HepG2 (cell line): Measurements from ENCODE around the gene KCND2. TPM values are rescaled to one million over a fixed set of nuclear protein-coding genes. Genes with fewer than 3 reads are reported as not detected.

Source experiments
- ATAC-seq: fragments of 200-7000 bp; cut with Tn5 transposase; 3 replicates; pipeline ENCODE4 v1.9.1; 2020; ENCODE audit warnings: mild to moderate bottlenecking, moderate library complexity
- BruUV-seq: library from RNA; stranded (reverse); fragments of 400-500 nt; replicated peaks from 2 replicates; lab custom pipeline; 2021; lab: Mats Ljungman, UMichigan
- CTCF ChIA-PET: fragments of 300-600 bp; formaldehyde crosslinking; extraction: SDS; loops from one replicate; lab custom pipeline; 2021; ENCODE audit warnings: low total read pairs, inconsistent platforms, low intra/inter-chr PET ratio; lab: Yijun Ruan, JAX
- POLR2A ChIA-PET: fragments of 350-600 bp; sonication (Branson Sonifier 250); formaldehyde crosslinking; loops from one replicate; lab custom pipeline; 2020; ENCODE audit warnings: antibody characterized with exemption, inconsistent platforms; lab: Yijun Ruan, JAX
- DNase-seq: peaks from one replicate; pipeline ENCODE4 v3.0.0-alpha.2; 2015; ENCODE audit warnings: low spot score
- FAIRE-seq: peaks from 3 replicates; lab custom pipeline; 2011; peaks lifted over from hg19 to GRCh38; lab: Jason Lieb, UNC
- H2AFZ ChIP-seq: one replicate; pipeline ENCODE4 v1.6.1; 2011; ENCODE audit warnings: low read length, inconsistent platforms
- H3K27ac ChIP-seq: fragments of 300-600 bp; 3 replicates; pipeline ENCODE4 v1.8.0; 2011; ENCODE audit warnings: mixed run types, mild to moderate bottlenecking, mixed read lengths, low read length, inconsistent platforms; ENCODE audit not compliant: insufficient read depth; ENCODE audit errors: extremely low read length
- H3K27me3 ChIP-seq, 2 experiments: fragments of 200-600 bp in 1 of 2; 2 replicates in 1 of 2; 3 replicates in 1 of 2; pipeline versions ENCODE4 v1.6.0 to v1.8.0; 2011; ENCODE audit warnings: low read length in 2 of 2, mild to moderate bottlenecking in 2 of 2, moderate library complexity in 2 of 2, inconsistent platforms in 1 of 2; ENCODE audit not compliant: insufficient read depth in 2 of 2, control insufficient read depth in 1 of 2
- H3K36me3 ChIP-seq, 2 experiments: fragments of 200-600 bp in 1 of 2; replicated peaks in 1 of 2; 2 replicates in 1 of 2; 3 replicates in 1 of 2; pipeline versions ENCODE4 v1.5.1 to v1.8.0; 2011; ENCODE audit warnings: low read length in 2 of 2, inconsistent platforms in 1 of 2; ENCODE audit not compliant: insufficient read depth in 2 of 2, control insufficient read depth in 1 of 2
- H3K4me1 ChIP-seq: 2 replicates; pipeline ENCODE4 v1.5.1; 2012; ENCODE audit warnings: low read length, inconsistent platforms; ENCODE audit not compliant: insufficient read depth
- H3K4me2 ChIP-seq: 2 replicates; pipeline ENCODE4 v1.6.0; 2011; ENCODE audit warnings: low read depth, low read length, inconsistent platforms
- H3K4me3 ChIP-seq, 3 experiments: fragments of 200-600 bp in 1 of 3; sonication (generic), shearing (Covaris generic) in 1 of 3; replicated peaks in 1 of 3; 2 replicates each; pipeline ENCODE4 v1.5.1; 2011 to 2016; ENCODE audit warnings: low read length in 3 of 3, inconsistent platforms in 2 of 3, low read depth in 2 of 3, mild to moderate bottlenecking in 2 of 3, control low read depth in 1 of 3, mixed read lengths in 1 of 3; ENCODE audit not compliant: insufficient read depth in 1 of 3
- H3K79me2 ChIP-seq: one replicate; pipeline ENCODE4 v1.6.1; 2011; ENCODE audit warnings: low read length, inconsistent platforms; ENCODE audit not compliant: insufficient read depth
- H3K9ac ChIP-seq: 2 replicates; pipeline ENCODE4 v1.6.0; 2011; ENCODE audit warnings: mild to moderate bottlenecking, low read depth, low read length, inconsistent platforms; ENCODE audit not compliant: insufficient read depth
- H3K9me3 ChIP-seq: 2 replicates; pipeline ENCODE4 v1.5.1; 2012; ENCODE audit warnings: mild to moderate bottlenecking, low read length
- H4K20me1 ChIP-seq: 2 replicates; pipeline ENCODE4 v1.6.0; 2011; ENCODE audit warnings: inconsistent platforms, mild to moderate bottlenecking, low read length, moderate library complexity; ENCODE audit not compliant: insufficient read depth
- CHD4 ChIP-seq: fragments of 200-600 bp; sonication (generic); IDR thresholded peaks from 2 replicates; pipeline ENCODE4 v1.7.0; 2017; ENCODE audit warnings: mild to moderate bottlenecking, low read length, borderline replicate concordance
- FIP1L1 ChIP-seq: fragments of 200-400 bp; formaldehyde crosslinking; IDR thresholded peaks from 2 replicates; pipeline ENCODE4 v1.6.1; 2018; ENCODE audit warnings: low read depth, mild to moderate bottlenecking, low read length, moderate library complexity, borderline replicate concordance; ENCODE audit not compliant: insufficient read depth
- GTF3A ChIP-seq: sonication (generic); formaldehyde crosslinking; conservative IDR thresholded peaks from 2 replicates; pipeline ENCODE4 v1.4.0; 2020; ENCODE audit warnings: mild to moderate bottlenecking, missing genetic modification reagents
- HMGA1 ChIP-seq: sonication (generic); formaldehyde crosslinking; conservative IDR thresholded peaks from 2 replicates; pipeline ENCODE4 v1.4.0; 2020; ENCODE audit warnings: missing genetic modification reagents
- MAF1 ChIP-seq: sonication (generic); formaldehyde crosslinking; IDR thresholded peaks from 2 replicates; pipeline ENCODE4 v1.5.0; 2020; ENCODE audit warnings: missing genetic modification reagents, borderline replicate concordance
- RAD21 ChIP-seq: fragments of 450-650 bp; formaldehyde crosslinking; IDR thresholded peaks from 2 replicates; pipeline ENCODE4 v1.5.0; 2020; ENCODE audit warnings: mild to moderate bottlenecking
- RNF2 ChIP-seq: fragments of 450-650 bp; conservative IDR thresholded peaks from 2 replicates; pipeline ENCODE4 v1.6.1; 2016; ENCODE audit warnings: low read depth
- SP2 ChIP-seq: sonication (generic); formaldehyde crosslinking; IDR thresholded peaks from 2 replicates; pipeline ENCODE4 v1.5.1; 2020; ENCODE audit warnings: mild to moderate bottlenecking, missing genetic modification reagents
- SUZ12 ChIP-seq: fragments of 150-350 bp; IDR thresholded peaks from 2 replicates; pipeline ENCODE4 v1.6.1; 2014; ENCODE audit warnings: low read depth, low read length
- TCF12 ChIP-seq, 2 experiments: fragments of 450-650 bp in 1 of 2; sonication (generic) in 1 of 2; formaldehyde crosslinking in 1 of 2; IDR thresholded peaks; 2 replicates each; pipeline versions ENCODE4 v1.6.1 to v1.8.0; 2017 to 2022; ENCODE audit warnings: antibody characterized with exemption in 1 of 2, mild to moderate bottlenecking in 1 of 2, missing genetic modification reagents in 1 of 2, moderate library complexity in 1 of 2
- ZNF564 ChIP-seq: sonication (generic); formaldehyde crosslinking; IDR thresholded peaks from 2 replicates; pipeline ENCODE4 v1.8.1; 2023; ENCODE audit warnings: mild to moderate bottlenecking, missing genetic modification reagents
- ZNF607 ChIP-seq: sonication (generic); formaldehyde crosslinking; IDR thresholded peaks from 2 replicates; pipeline ENCODE4 v1.5.1; 2020; ENCODE audit warnings: missing genetic modification reagents, mild to moderate bottlenecking, borderline replicate concordance
- ZNF616 ChIP-seq: sonication (generic); formaldehyde crosslinking; IDR thresholded peaks from 2 replicates; pipeline ENCODE4 v1.5.0; 2020; ENCODE audit warnings: low read depth, mild to moderate bottlenecking, missing genetic modification reagents
- ZNF709 ChIP-seq: sonication (generic); formaldehyde crosslinking; IDR thresholded peaks from 2 replicates; pipeline ENCODE4 v1.5.0; 2020; ENCODE audit warnings: mild to moderate bottlenecking, missing genetic modification reagents
- ZNF766 ChIP-seq: sonication (generic); formaldehyde crosslinking; IDR thresholded peaks from 2 replicates; pipeline ENCODE4 v1.5.0; 2020; ENCODE audit warnings: missing genetic modification reagents, borderline replicate concordance
- ZSCAN21 ChIP-seq: sonication (generic); formaldehyde crosslinking; IDR thresholded peaks from 2 replicates; pipeline ENCODE4 v1.8.0; 2022; ENCODE audit warnings: mild to moderate bottlenecking, missing genetic modification reagents, moderate library complexity, borderline replicate concordance
- WGBS: methylation state at CpG from one replicate; pipeline ENCODE4 v1.1.6; 2017; ENCODE audit warnings: low lambda C conversion rate; 5-methylcytosine and 5-hydroxymethylcytosine counted together
- in situ Hi-C: cut with HindIII; loops from 2 replicates; pipeline ENCODE4 v1.10.0; 2017; ENCODE audit warnings: low pct_unique_long_range_greater_than_20kb; ENCODE audit not compliant: extremely low pct_ligation_motif_present
- intact Hi-C: fragments of 100-400 bp; cut with micrococcal nuclease; formaldehyde crosslinking; loops from one replicate; pipeline ENCODE4 v1.10.0; 2022; ENCODE audit not compliant: unreplicated experiment
- polyA plus RNA-seq, 8 experiments: library from polyadenylated mRNA; depleted of rRNA in 3 of 8; stranded (reverse) in 7 of 8; unstranded in 1 of 8; fragments of >200 nt; fragmentation: Illumina TruSeq in 4 of 8; extraction: Trizol in 4 of 8; gene quantifications; 2 replicates each; pipeline versions ENCODE4 v1.2.1 to v1.2.3, GENCODE V29; 2011 to 2016; ENCODE audit warnings: low read depth in 4 of 8, missing spikeins in 1 of 8, mixed read lengths in 1 of 8; ENCODE audit not compliant: insufficient read depth in 1 of 8
- total RNA-seq, 5 experiments: library from RNA; depleted of rRNA; stranded (reverse); fragments of >200 nt; fragmentation: Illumina TruSeq; extraction: Trizol; gene quantifications; 2 replicates each; pipeline ENCODE4 v1.2.3, GENCODE V29; 2016; ENCODE audit warnings: low read depth in 1 of 5
- TF ChIP-seq, protein P1 (sequence below): sonication (generic); formaldehyde crosslinking; IDR thresholded peaks from 2 replicates; pipeline ENCODE4 v1.4.0; 2020; ENCODE audit warnings: mild to moderate bottlenecking, missing genetic modification reagents

The KCND2 gene
- total and polyA plus RNA-seq, 2 of the 13 experiments (the other 11 are each of a cell fraction or from before 2014, with no cell fraction given): not detected

DNA sequence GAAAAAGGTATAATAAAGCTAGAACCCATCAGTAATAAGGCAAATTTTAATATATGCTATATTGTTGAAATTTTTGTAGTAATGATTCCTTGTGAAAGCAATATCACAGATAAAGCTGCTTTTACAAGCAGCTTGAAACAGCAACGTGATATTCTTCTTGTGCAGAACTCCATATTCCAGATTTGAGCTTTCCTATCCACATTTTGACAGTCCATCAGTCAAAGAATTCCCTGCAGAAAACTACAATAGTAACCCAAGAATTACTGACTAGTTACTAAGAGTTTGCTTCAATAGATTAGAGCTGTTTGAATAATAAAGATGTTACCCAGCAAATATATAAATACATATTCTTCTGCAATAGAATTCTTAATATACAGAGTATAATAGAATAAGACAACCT, 291.2 kb downstream of the KCND2 start:
- Histone ChIP-seq H3K79me2 (no peaks in the 10 kb centered on the region), H3K4me1 (no peaks in the 10 kb centered on the region), H3K9ac (no peak overlapping the region), H4K20me1 (no peaks in the 10 kb centered on the region; the same call in 1 of the 2 replicates), H3K9me3 (no peaks in the 10 kb centered on the region), H3K4me2 (no peak overlapping the region), H2AFZ (no peak overlapping the region), H3K36me3 (no peaks in the 10 kb centered on the region), H3K27ac (no peak overlapping the region), H3K4me3 (no peak overlapping the region), H3K27me3 (no peaks in the 10 kb centered on the region)
- CTCF ChIA-PET: no interaction called here
- ATAC-seq (no peak), FAIRE-seq (no peak), DNase-seq (no peak)
- in situ Hi-C loops (no loop called here), intact Hi-C loops (no loop called here)
- no TSS peak for BruUV-seq
- POLR2A ChIA-PET: no interaction called here
- WGBS: 0% methylated on average over 1 of the region's 1 CpG
- TF ChIP-seq ZNF607 (CRISPR knock-in tag) (no peak), TCF12 (IDR thresholded peaks at IDR 0.05) (no peak), TCF12 (CRISPR knock-in tag; IDR thresholded peaks at IDR 0.05) (no peak), ZSCAN21 (CRISPR knock-in tag) (no peak), ZNF766 (CRISPR knock-in tag) (no peak), CHD4 (no peak), GTF3A (CRISPR knock-in tag) (no peak), RAD21 (CRISPR knock-in tag) (no peak), ZNF564 (CRISPR knock-in tag) (no peak), MAF1 (CRISPR knock-in tag) (no peak), SP2 (CRISPR knock-in tag) (no peak), SUZ12 (no peak), ZNF709 (no peak), RNF2 (no peak), ZNF616 (CRISPR knock-in tag) (no peak), FIP1L1 (no peak), HMGA1 (no peak)
- TF ChIP-seq, protein P1, sequence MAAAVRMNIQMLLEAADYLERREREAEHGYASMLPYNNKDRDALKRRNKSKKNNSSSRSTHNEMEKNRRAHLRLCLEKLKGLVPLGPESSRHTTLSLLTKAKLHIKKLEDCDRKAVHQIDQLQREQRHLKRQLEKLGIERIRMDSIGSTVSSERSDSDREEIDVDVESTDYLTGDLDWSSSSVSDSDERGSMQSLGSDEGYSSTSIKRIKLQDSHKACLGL (CRISPR knock-in tag): no peak
